CD4-positive, alpha-beta T cell (primary cell): Measurements from ENCODE around the gene EFHD2. TPM values are rescaled to one million over a fixed set of nuclear protein-coding genes. Genes with fewer than 3 reads are reported as not detected.
A peak's percentile ranks its signal among the peaks of the same experiment; 100 is the strongest.
"Not testable (repeated sequence)": the region's sequence is repeated elsewhere in the genome, so short reads cannot be mapped to it uniquely, and the experiment has no call there.

Experiments
- ATAC-seq: fragments of 200-7000 bp; cut with Tn5 transposase; one replicate; pipeline ENCODE4 v1.10.0; 2022; ENCODE audit warnings: mild to moderate bottlenecking; ENCODE audit not compliant: poor library complexity
- CTCF ChIA-PET: fragments of 350-600 bp; sonication (Branson Sonifier 250); formaldehyde crosslinking; loops from one replicate; lab custom pipeline; 2021; ENCODE audit warnings: antibody characterized with exemption, inconsistent platforms; lab: Charles Lee
- POLR2A ChIA-PET: fragments of 350-600 bp; sonication (Branson Sonifier 250); formaldehyde crosslinking; loops from one replicate; lab custom pipeline; 2021; ENCODE audit warnings: antibody characterized with exemption, inconsistent platforms; lab: Charles Lee
- DNase-seq, 14 experiments: peaks; one replicate each; pipeline ENCODE4 v3.0.0-alpha.2; 2013 to 2020; ENCODE audit warnings: mixed read lengths in 2 of 14
- H3K27ac ChIP-seq, 2 donors: one replicate each; pipeline versions ENCODE4 v1.5.1 to v1.7.0; 2013; ENCODE audit warnings: low read length in 2 of 2, low read depth in 1 of 2, mild to moderate bottlenecking in 1 of 2
- H3K27me3 ChIP-seq, 2 experiments: 1 replicate in 1 of 2; 2 replicates in 1 of 2; pipeline versions ENCODE4 v1.6.1 to v1.7.0; 2013; ENCODE audit warnings: low read length in 2 of 2, control low read depth in 1 of 2, mild to moderate bottlenecking in 1 of 2, moderate library complexity in 1 of 2; ENCODE audit not compliant: insufficient read depth in 2 of 2, control insufficient read depth in 1 of 2
- H3K36me3 ChIP-seq: one replicate; pipeline ENCODE4 v1.6.1; 2013; ENCODE audit warnings: low read length, control low read depth; ENCODE audit not compliant: insufficient read depth
- H3K4me1 ChIP-seq: one replicate; pipeline ENCODE4 v1.6.1; 2013; ENCODE audit warnings: low read length, control low read depth; ENCODE audit not compliant: insufficient read depth
- H3K4me3 ChIP-seq: one replicate; pipeline ENCODE4 v1.5.1; 2013; ENCODE audit warnings: mild to moderate bottlenecking, low read length, moderate library complexity
- H3K9me3 ChIP-seq, 2 experiments: 1 replicate in 1 of 2; 2 replicates in 1 of 2; pipeline versions ENCODE4 v1.6.1 to v1.7.0; 2013; ENCODE audit warnings: low read length in 2 of 2, mild to moderate bottlenecking in 2 of 2, control low read depth in 1 of 2, moderate library complexity in 1 of 2; ENCODE audit not compliant: control insufficient read depth in 1 of 2, insufficient read depth in 1 of 2
- H3K27ac Mint-ChIP-seq: one replicate; pipeline ENCODE4 v1.8.0; 2020; ENCODE audit warnings: mixed read lengths
- H3K27me3 Mint-ChIP-seq: one replicate; pipeline ENCODE4 v1.8.0; 2021; ENCODE audit warnings: mixed read lengths
- H3K36me3 Mint-ChIP-seq: one replicate; pipeline ENCODE4 v1.8.0; 2021; ENCODE audit warnings: low read depth, mixed read lengths
- H3K4me1 Mint-ChIP-seq: one replicate; pipeline ENCODE4 v1.8.0; 2021; ENCODE audit warnings: low read depth, mixed read lengths
- H3K4me3 Mint-ChIP-seq: one replicate; pipeline ENCODE4 v1.8.0; 2020; ENCODE audit warnings: mild to moderate bottlenecking, mixed read lengths
- H3K9me3 Mint-ChIP-seq: one replicate; pipeline ENCODE4 v1.8.0; 2020; ENCODE audit warnings: mixed read lengths
- CTCF ChIP-seq: fragments of 200-600 bp; IDR thresholded peaks from one replicate; pipeline ENCODE4 v1.8.0; 2022; ENCODE audit warnings: antibody characterized with exemption, mild to moderate bottlenecking
- intact Hi-C, 2 experiments: fragments of 100-400 bp; cut with DNase I in 1 of 2; cut with micrococcal nuclease in 1 of 2; formaldehyde crosslinking; loops; one replicate each; pipeline versions ENCODE4 v1.15.1 to v1.9.0; 2023 to 2025; cut with DNase I, micrococcal nuclease
- total RNA-seq, 174 experiments: library from RNA in 2 of 174; stranded (reverse) in 2 of 174; gene quantifications; one replicate each; pipeline ENCODE4 v1.2.3 and lab custom pipeline; 2021 to 2026

EFHD2 gene
- total RNA-seq, 2 experiments from 2014 or later = 79.1 to 80.9 TPM

DNA sequence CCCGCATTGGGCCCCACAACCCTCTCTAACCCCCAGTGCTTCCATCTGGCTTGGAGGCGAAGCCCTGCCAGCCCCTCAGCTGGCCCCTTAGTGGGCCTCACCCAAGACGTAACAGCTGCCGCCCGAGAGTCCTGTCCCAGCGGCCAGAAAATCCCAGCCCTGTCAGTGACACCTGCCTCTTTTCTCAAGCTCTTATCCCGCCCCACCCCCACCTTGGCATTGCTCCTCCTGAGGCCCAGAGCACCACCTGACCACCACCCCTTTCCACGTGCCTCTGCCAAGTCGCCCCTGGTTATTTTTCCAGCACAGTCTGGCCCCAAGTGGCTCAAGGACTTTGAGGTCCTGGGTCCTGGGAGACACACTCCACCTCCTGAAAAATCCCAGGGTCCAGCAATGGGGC, 22.6 kb downstream of the EFHD2 start:
- DNase-seq = peak in 1 of 14 experiments; percentile 41
- H3K4me1 ChIP-seq = peaks cover 6% of the 10 kb centered on the region

GRCh38 chr1:15433471-15433870, 23.8 kb downstream of the EFHD2 start:
- H3K4me1 Mint-ChIP-seq = no peaks in the 10 kb centered on the region
- ATAC-seq (no peak), DNase-seq (peak in 1 of 14 experiments; percentile 31)
- peaks cover 1% of the 10 kb centered on the region for H3K36me3 Mint-ChIP-seq
- no peak overlapping the region for H3K27ac ChIP-seq
- H3K9me3 ChIP-seq = no peaks in the 10 kb centered on the region
- no peak overlapping the region for H3K27ac Mint-ChIP-seq
- POLR2A ChIA-PET = no interaction called here
- H3K4me3 ChIP-seq = no peak overlapping the region
- H3K9me3 Mint-ChIP-seq = no peaks in the 10 kb centered on the region
- intact Hi-C loops = loop anchor here in 1 of 2 experiments (5.0 kb wide), 1 partner anchor 306 kb away; no protein-coding TSS in a partner anchor
- H3K4me3 Mint-ChIP-seq = no peak overlapping the region
- H3K36me3 ChIP-seq = peaks cover 21% of the 10 kb centered on the region
- H3K4me1 ChIP-seq = peaks cover 6% of the 10 kb centered on the region
- TF ChIP-seq CTCF = no peak
- H3K27me3 Mint-ChIP-seq = no peaks in the 10 kb centered on the region
- H3K27me3 ChIP-seq = no peaks in the 10 kb centered on the region
- CTCF ChIA-PET = interaction anchor here (7.5 kb wide), 1 partner anchor 109 kb away, joined by 67 read pairs; no protein-coding TSS in a partner anchor

More for the DNA sequence above, 22.6 kb downstream of the EFHD2 start:
- ATAC-seq = no peak
- Histone ChIP-seq H3K9me3 (no peaks in the 10 kb centered on the region), H3K36me3 (peaks cover 31% of the 10 kb centered on the region), H3K27ac (no peak overlapping the region), H3K4me3 (no peak overlapping the region), H3K27me3 (no peaks in the 10 kb centered on the region)
- peaks cover 11% of the 10 kb centered on the region for H3K36me3 Mint-ChIP-seq
- TF ChIP-seq CTCF = no peak
- intact Hi-C loops = loop anchor here in 1 of 2 experiments (5.0 kb wide), 1 partner anchor 305 kb away; no protein-coding TSS in a partner anchor
- CTCF ChIA-PET = interaction anchor here (0.9 to 7.5 kb wide), 4 partner anchors 10 to 108 kb away, joined by 4 to 67 read pairs (median 10); no protein-coding TSS in a partner anchor
- H3K4me1 Mint-ChIP-seq = no peaks in the 10 kb centered on the region
- H3K27me3 Mint-ChIP-seq = no peaks in the 10 kb centered on the region
- no peak overlapping the region for H3K27ac Mint-ChIP-seq
- POLR2A ChIA-PET = interaction anchor here (1.8 kb wide), 1 partner anchor 109 kb away, joined by 10 read pairs; no protein-coding TSS in a partner anchor
- H3K4me3 Mint-ChIP-seq = no peak overlapping the region
- H3K9me3 Mint-ChIP-seq = no peaks in the 10 kb centered on the region

GRCh38 chr1:15434739-15435138, 25.1 kb downstream of the EFHD2 start:
- not testable (repeated sequence) for H3K9me3 Mint-ChIP-seq, H3K4me3 Mint-ChIP-seq
- CTCF ChIA-PET = interaction anchor here (0.6 kb wide), 1 partner anchor 11 kb away, joined by 3 read pairs; no protein-coding TSS in a partner anchor

More at GRCh38 chr1:15434739-15435138, 25.1 kb downstream of the EFHD2 start:
- not testable (repeated sequence) for H3K27me3 ChIP-seq, ATAC-seq, H3K27ac Mint-ChIP-seq, H3K9me3 ChIP-seq, H3K4me1 ChIP-seq, H3K4me3 ChIP-seq, H3K4me1 Mint-ChIP-seq, H3K27me3 Mint-ChIP-seq, H3K36me3 Mint-ChIP-seq, H3K27ac ChIP-seq
- peak in 2 of 14 experiments; percentile 51 to 60 for DNase-seq
- intact Hi-C loops = loop anchor here in 1 of 2 experiments (5.0 kb wide), 1 partner anchor 307 kb away; no protein-coding TSS in a partner anchor
- POLR2A ChIA-PET = interaction anchor here (0.8 kb wide), 1 partner anchor 112 kb away, joined by 3 read pairs; no protein-coding TSS in a partner anchor
- H3K36me3 ChIP-seq = peaks cover 12% of the 10 kb centered on the region
